Endothelial cell of umbilical vein (primary cell): ENCODE measurements around the gene KMT5B. TPM values are rescaled to one million over a fixed set of nuclear protein-coding genes. Genes with fewer than 3 reads are reported as not detected.

Experiments
- BruUV-seq: library from RNA; stranded (reverse); fragments of 400-500 nt; replicated peaks from 2 replicates; lab custom pipeline; 2021; lab: Mats Ljungman, UMichigan
- CTCF ChIA-PET: fragments of 300-600, 350-600 bp; sonication (Branson Sonifier 250); formaldehyde crosslinking; loops from one replicate; lab custom pipeline; 2021; ENCODE audit warnings: antibody characterized with exemption, inconsistent platforms; lab: Charles Lee
- POLR2A ChIA-PET: fragments of 300-600, 350-600 bp; sonication (Branson Sonifier 250); formaldehyde crosslinking; loops from one replicate; lab custom pipeline; 2021; ENCODE audit warnings: antibody characterized with exemption, inconsistent platforms; lab: Charles Lee
- DNase-seq: peaks from one replicate; pipeline ENCODE4 v3.0.0-alpha.2; 2011; ENCODE audit warnings: low read depth, low spot score
- FAIRE-seq: peaks from 2 replicates; lab custom pipeline; 2011; peaks lifted over from hg19 to GRCh38; lab: Jason Lieb, UNC
- H2AFZ ChIP-seq: 2 replicates; pipeline ENCODE4 v1.6.0; 2012; ENCODE audit warnings: low read depth, low read length, control low read depth, inconsistent platforms
- H3K27ac ChIP-seq: 2 replicates; pipeline ENCODE4 v1.5.1; 2011; ENCODE audit warnings: low read depth, mild to moderate bottlenecking, control low read depth, low read length, moderate library complexity; ENCODE audit not compliant: insufficient read depth
- H3K27me3 ChIP-seq, 2 experiments: 2 replicates each; pipeline versions ENCODE4 v1.6.0 to v1.6.1; 2011; ENCODE audit warnings: low read length in 2 of 2, mixed read lengths in 1 of 2; ENCODE audit not compliant: control insufficient read depth in 2 of 2, insufficient read depth in 2 of 2
- H3K36me3 ChIP-seq, 2 experiments: 2 replicates in 1 of 2; 3 replicates in 1 of 2; pipeline ENCODE4 v1.5.1; 2011; ENCODE audit warnings: low read length in 2 of 2, mild to moderate bottlenecking in 1 of 2, moderate library complexity in 1 of 2; ENCODE audit not compliant: control insufficient read depth in 2 of 2, insufficient read depth in 2 of 2; ENCODE audit errors: extremely low read depth in 1 of 2
- H3K4me1 ChIP-seq: 3 replicates; pipeline ENCODE4 v1.5.1; 2011; ENCODE audit warnings: mild to moderate bottlenecking, low read length; ENCODE audit not compliant: control insufficient read depth, insufficient read depth; ENCODE audit errors: extremely low read depth
- H3K4me2 ChIP-seq: 2 replicates; pipeline ENCODE4 v1.6.1; 2011; ENCODE audit warnings: low read length, control low read depth, mixed read lengths; ENCODE audit not compliant: insufficient read depth
- H3K4me3 ChIP-seq, 3 experiments: fragments of 200-600 bp in 1 of 3; sonication (generic), shearing (Covaris generic) in 1 of 3; replicated peaks in 1 of 3; 2 replicates each; pipeline ENCODE4 v1.5.1; 2011 to 2016; ENCODE audit warnings: control low read depth in 3 of 3, low read length in 3 of 3, mild to moderate bottlenecking in 2 of 3, inconsistent platforms in 1 of 3, low read depth in 1 of 3, moderate library complexity in 1 of 3; ENCODE audit not compliant: insufficient read depth in 1 of 3
- H3K79me2 ChIP-seq: 2 replicates; pipeline ENCODE4 v1.6.0; 2012; ENCODE audit warnings: low read length, inconsistent platforms; ENCODE audit not compliant: control insufficient read depth, insufficient read depth
- H3K9ac ChIP-seq: replicated peaks from 2 replicates; pipeline ENCODE3; 2011; ENCODE audit warnings: low read length, control low read depth; ENCODE audit not compliant: insufficient read depth; ENCODE audit errors: extremely low read depth
- H3K9me1 ChIP-seq: replicated peaks from 3 replicates; pipeline ENCODE4 v1.6.0; 2011; ENCODE audit warnings: mild to moderate bottlenecking, low read length; ENCODE audit not compliant: control insufficient read depth, insufficient read depth; ENCODE audit errors: extremely low read depth
- H3K9me3 ChIP-seq: replicated peaks from 2 replicates; pipeline ENCODE4 v1.5.1; 2012; ENCODE audit warnings: low read length, inconsistent platforms; ENCODE audit not compliant: control insufficient read depth, insufficient read depth
- H4K20me1 ChIP-seq: replicated peaks from 2 replicates; pipeline ENCODE3; 2011; ENCODE audit warnings: mild to moderate bottlenecking, low read length; ENCODE audit not compliant: control insufficient read depth, insufficient read depth; ENCODE audit errors: extremely low read depth
- EZH2 ChIP-seq: IDR thresholded peaks from 2 replicates; pipeline ENCODE4 v1.6.1; 2012; ENCODE audit warnings: borderline replicate concordance, low read depth, mild to moderate bottlenecking, moderate library complexity, low read length, inconsistent platforms; ENCODE audit not compliant: severe bottlenecking
- FOS ChIP-seq: IDR thresholded peaks from 2 replicates; pipeline ENCODE4 v1.6.1; 2011; ENCODE audit warnings: mild to moderate bottlenecking, low read length, moderate library complexity, borderline replicate concordance; ENCODE audit not compliant: insufficient read depth
- GATA2 ChIP-seq: IDR thresholded peaks from 2 replicates; pipeline ENCODE4 v1.7.0; 2011; ENCODE audit warnings: low read depth, mild to moderate bottlenecking, moderate library complexity, mixed read lengths, low read length; ENCODE audit not compliant: insufficient read length, insufficient read depth
- JUN ChIP-seq: IDR thresholded peaks from 2 replicates; pipeline ENCODE4 v1.6.1; 2011; ENCODE audit warnings: borderline replicate concordance, low read depth; ENCODE audit not compliant: insufficient read length, insufficient read depth
- MAX ChIP-seq: IDR thresholded peaks from 2 replicates; pipeline ENCODE4 v1.6.1; 2011; ENCODE audit not compliant: insufficient read depth, insufficient read length
- MYC ChIP-seq: IDR thresholded peaks from one replicate; pipeline ENCODE4 v1.6.1; 2011; ENCODE audit warnings: mild to moderate bottlenecking, low read depth, low read length
- POLR2A ChIP-seq: IDR thresholded peaks from 2 replicates; pipeline ENCODE4 v1.6.1; 2012; ENCODE audit warnings: low read depth, mild to moderate bottlenecking, control low read depth, low read length
- POLR2AphosphoS5 ChIP-seq: IDR thresholded peaks from 2 replicates; pipeline ENCODE4 v1.6.1; 2012; ENCODE audit warnings: low read depth, mild to moderate bottlenecking, control low read depth, low read length, moderate library complexity; ENCODE audit not compliant: insufficient read depth
- dilution Hi-C: fragments of 300-500 bp; cut with MboI; formaldehyde crosslinking; loops from one replicate; pipeline ENCODE4 v1.15.0; 2019; ENCODE audit warnings: low sequenced_read_pairs; ENCODE audit not compliant: extremely low pct_ligation_motif_present
- intact Hi-C: fragments of 100-400 bp; cut with micrococcal nuclease; formaldehyde crosslinking; loops from one replicate; pipeline ENCODE4 v1.10.0; 2022
- polyA plus RNA-seq, 4 experiments: library from polyadenylated mRNA; depleted of rRNA in 3 of 4; stranded (reverse) in 3 of 4; unstranded in 1 of 4; fragments of >200 nt; gene quantifications; 2 replicates each; pipeline versions ENCODE4 v1.2.1 to v1.2.3, GENCODE V29; 2011 to 2012; ENCODE audit warnings: missing spikeins in 1 of 4
- total RNA-seq: library from RNA; stranded (reverse); gene quantifications from 2 replicates; pipeline ENCODE4 v1.2.3, GENCODE V29; 2021
- TF ChIP-seq, protein P1 (sequence below), 2 donors: IDR thresholded peaks; 1 replicate in 1 of 2; 2 replicates in 1 of 2; pipeline ENCODE4 v1.5.1; 2011; ENCODE audit warnings: low read length in 2 of 2, mild to moderate bottlenecking in 2 of 2, moderate library complexity in 2 of 2, control low read depth in 1 of 2, inconsistent platforms in 1 of 2, low read depth in 1 of 2; ENCODE audit not compliant: insufficient read depth in 1 of 2; ENCODE audit errors: extremely low read depth in 1 of 2

KMT5B gene
- total and polyA plus RNA-seq, 2 donors (not counting 3 experiments of a cell fraction or from before 2014, with no cell fraction given): 10.1 to 36.3 TPM

GRCh38 chr11:68189082-68189481, 24.0 kb downstream of the KMT5B start:
- CTCF ChIA-PET: interaction anchor here (1.2 kb wide), 1 partner anchor 20 kb away, joined by 3 read pairs; no protein-coding TSS in a partner anchor
- H3K9me3 ChIP-seq: no peaks in the 10 kb centered on the region
- H3K27ac ChIP-seq: no peak overlapping the region
- POLR2A ChIA-PET: no interaction called here
- intact Hi-C loops: no loop called here
- H3K36me3 ChIP-seq: peaks cover 3 to 5% of the 10 kb centered on the region in 2 experiments
- no peak for FAIRE-seq
- no peak for DNase-seq
- H3K9me1 ChIP-seq: no peaks in the 10 kb centered on the region
- BruUV-seq: no TSS peak
- dilution Hi-C loops: no loop called here
- H4K20me1 ChIP-seq: peaks cover 9% of the 10 kb centered on the region
- no peak overlapping the region for H3K4me3 ChIP-seq
- H3K4me1 ChIP-seq: no peaks in the 10 kb centered on the region
- H3K27me3 ChIP-seq: no peaks in the 10 kb centered on the region
- TF ChIP-seq JUN (no peak), GATA2 (no peak), MYC (no peak), POLR2A (no peak), POLR2AphosphoS5 (no peak), MAX (no peak), EZH2 (no peak), FOS (no peak)
- TF ChIP-seq, protein P1, sequence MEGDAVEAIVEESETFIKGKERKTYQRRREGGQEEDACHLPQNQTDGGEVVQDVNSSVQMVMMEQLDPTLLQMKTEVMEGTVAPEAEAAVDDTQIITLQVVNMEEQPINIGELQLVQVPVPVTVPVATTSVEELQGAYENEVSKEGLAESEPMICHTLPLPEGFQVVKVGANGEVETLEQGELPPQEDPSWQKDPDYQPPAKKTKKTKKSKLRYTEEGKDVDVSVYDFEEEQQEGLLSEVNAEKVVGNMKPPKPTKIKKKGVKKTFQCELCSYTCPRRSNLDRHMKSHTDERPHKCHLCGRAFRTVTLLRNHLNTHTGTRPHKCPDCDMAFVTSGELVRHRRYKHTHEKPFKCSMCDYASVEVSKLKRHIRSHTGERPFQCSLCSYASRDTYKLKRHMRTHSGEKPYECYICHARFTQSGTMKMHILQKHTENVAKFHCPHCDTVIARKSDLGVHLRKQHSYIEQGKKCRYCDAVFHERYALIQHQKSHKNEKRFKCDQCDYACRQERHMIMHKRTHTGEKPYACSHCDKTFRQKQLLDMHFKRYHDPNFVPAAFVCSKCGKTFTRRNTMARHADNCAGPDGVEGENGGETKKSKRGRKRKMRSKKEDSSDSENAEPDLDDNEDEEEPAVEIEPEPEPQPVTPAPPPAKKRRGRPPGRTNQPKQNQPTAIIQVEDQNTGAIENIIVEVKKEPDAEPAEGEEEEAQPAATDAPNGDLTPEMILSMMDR (IDR thresholded peaks at IDR 0.05; ENCODE audit: extremely low read depth in 1 of 2, insufficient read depth in 1 of 2, low read depth in 1 of 2, low read length in 2 of 2): no peak
- no peak overlapping the region for H2AFZ ChIP-seq
- no peak overlapping the region for H3K4me2 ChIP-seq
- H3K9ac ChIP-seq: no peak overlapping the region
- peaks cover 42% of the 10 kb centered on the region for H3K79me2 ChIP-seq
